HUES64 (cell line): ENCODE data around the gene ERC1.
A peak's percentile ranks its signal among the peaks of the same experiment; 100 is the strongest.

Experiments used
- H3K27ac ChIP-seq: 2 replicates; pipeline ENCODE4 v1.7.0; 2013; ENCODE audit warnings: low read depth, low read length, inconsistent platforms
- H3K27me3 ChIP-seq: 2 replicates; pipeline ENCODE4 v1.6.1; 2013; ENCODE audit warnings: mild to moderate bottlenecking, low read length; ENCODE audit not compliant: insufficient read depth
- H3K36me3 ChIP-seq: 2 replicates; pipeline ENCODE4 v1.6.1; 2013; ENCODE audit warnings: mild to moderate bottlenecking, low read length; ENCODE audit not compliant: insufficient read depth
- H3K4me1 ChIP-seq: 2 replicates; pipeline ENCODE4 v1.6.1; 2013; ENCODE audit warnings: mild to moderate bottlenecking, low read length, moderate library complexity; ENCODE audit not compliant: insufficient read depth
- H3K4me3 ChIP-seq: 2 replicates; pipeline ENCODE4 v1.5.1; 2013; ENCODE audit warnings: mild to moderate bottlenecking, low read length, moderate library complexity
- H3K9ac ChIP-seq: 2 replicates; pipeline ENCODE4 v1.6.1; 2013; ENCODE audit warnings: mild to moderate bottlenecking, low read depth, low read length
- H3K9me3 ChIP-seq: 2 replicates; pipeline ENCODE4 v1.6.1; 2013; ENCODE audit warnings: low read depth, low read length; ENCODE audit not compliant: insufficient read depth
- WGBS: fragments of 150-250, 120-280 bp; methylation state at CpG from one replicate; pipeline ENCODE4 v1.1.7; 2013; ENCODE audit warnings: missing lambda C conversion rate; 5-methylcytosine and 5-hydroxymethylcytosine counted together

ERC1 gene

DNA sequence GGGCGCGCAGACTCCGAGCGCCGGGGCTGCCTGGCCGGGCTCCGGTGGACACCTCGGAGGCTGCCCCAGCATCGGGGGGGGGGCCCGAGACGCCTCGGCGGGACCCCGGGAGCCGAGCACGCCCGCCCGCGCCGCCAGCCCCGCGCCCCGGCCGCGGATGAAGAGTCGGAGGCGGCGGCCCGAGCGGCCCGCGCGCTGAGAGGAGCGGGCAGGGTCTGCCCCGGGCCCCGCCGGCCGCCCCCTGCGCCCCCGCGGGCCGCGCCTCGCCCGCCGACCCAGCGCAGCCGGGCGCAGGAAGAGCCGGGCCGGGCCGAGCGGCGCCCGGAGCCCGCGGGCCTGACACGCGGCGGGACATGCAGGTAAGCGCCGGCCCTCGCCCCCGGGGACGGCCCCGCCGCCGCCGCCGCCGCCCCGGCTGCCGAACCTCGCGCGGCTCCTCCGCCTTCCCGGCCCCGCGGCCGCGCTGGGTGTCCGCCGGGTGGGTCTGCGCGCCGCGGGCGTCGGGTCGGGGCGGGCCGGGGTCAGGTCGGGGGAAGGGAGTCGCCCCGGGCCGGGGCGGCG is 539.6 kb downstream of the ERC1 start:
- peaks cover 87% of the 10 kb centered on the region for H3K27me3 ChIP-seq
- peak overlapping the region; percentile 50 for H3K4me3 ChIP-seq
- under 1% methylated on average over 99 of the region's 99 CpGs for WGBS
- no peaks in the 10 kb centered on the region for H3K9me3 ChIP-seq
- H3K36me3 ChIP-seq: no peaks in the 10 kb centered on the region
- H3K9ac ChIP-seq: no peak overlapping the region
- H3K4me1 ChIP-seq: no peaks in the 10 kb centered on the region
- no peak overlapping the region for H3K27ac ChIP-seq

DNA sequence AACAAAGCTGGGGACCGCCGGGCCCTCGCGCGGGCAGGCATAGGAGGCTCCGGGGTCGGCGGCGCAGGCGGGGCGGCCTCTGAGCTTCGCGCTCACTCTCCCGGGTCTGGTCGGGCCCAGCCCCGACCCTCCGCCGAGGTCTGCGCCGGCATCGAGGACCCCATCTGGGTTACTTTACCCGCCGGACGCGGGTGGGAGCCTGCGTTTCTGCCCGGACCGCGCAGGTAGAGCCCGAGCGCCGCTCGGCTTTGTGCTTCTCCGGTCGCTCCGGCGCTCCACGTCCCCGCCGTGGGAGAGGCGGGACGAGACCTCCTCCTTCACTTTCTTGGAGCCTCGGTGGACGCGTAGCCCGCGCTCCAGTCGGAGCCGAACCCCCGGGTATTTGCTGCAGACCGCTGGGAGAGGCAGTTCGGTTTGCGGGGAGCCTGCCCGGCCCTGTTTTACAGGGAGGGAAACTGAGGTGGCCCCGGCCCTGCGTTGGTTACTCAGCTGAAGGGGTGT is 540.2 kb downstream of the ERC1 start:
- Histone ChIP-seq H3K9me3 (no peaks in the 10 kb centered on the region), H3K9ac (peak overlapping the region; percentile 53), H3K4me1 (no peaks in the 10 kb centered on the region), H3K27me3 (peaks cover 93% of the 10 kb centered on the region), H3K36me3 (no peaks in the 10 kb centered on the region), H3K27ac (no peak overlapping the region), H3K4me3 (peak overlapping the region; percentile 50)
- 6% methylated on average over 56 of the region's 56 CpGs for WGBS

DNA sequence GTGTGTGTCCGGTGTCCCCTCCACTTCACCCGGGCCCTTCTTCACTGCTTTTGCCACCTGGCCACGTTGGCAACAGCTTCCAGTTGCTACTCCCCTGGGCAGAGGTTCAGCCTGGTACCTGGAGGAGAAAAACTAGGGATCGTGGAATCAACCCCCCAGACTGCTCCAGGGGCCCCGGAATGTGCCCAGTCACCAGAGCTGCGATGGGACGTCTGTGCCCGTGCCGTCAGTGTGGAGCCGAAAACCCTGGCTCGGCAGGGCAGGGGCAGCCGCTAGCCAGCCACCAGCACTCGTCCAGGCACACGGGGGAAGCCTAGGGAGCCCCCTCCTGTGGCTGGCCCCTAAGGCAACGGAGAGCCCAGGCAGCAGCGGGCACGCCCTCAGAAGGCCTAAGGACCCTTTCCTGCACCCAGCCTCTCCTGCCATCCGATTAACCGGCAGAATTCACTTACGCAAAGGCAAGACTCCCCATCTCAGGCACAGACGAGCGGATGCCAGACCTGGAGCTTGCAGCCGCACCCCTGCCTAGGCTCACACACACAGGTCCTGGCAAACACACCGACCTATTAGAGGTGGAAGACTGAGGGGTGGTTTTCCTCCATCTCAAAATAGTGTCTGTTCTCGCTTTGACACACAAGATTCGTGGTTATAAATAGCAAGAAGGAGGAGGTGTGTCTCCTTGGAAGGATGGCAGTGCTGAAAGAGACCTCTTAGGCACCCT is 540.8 kb downstream of the ERC1 start:
- Histone ChIP-seq H3K9ac (no peak overlapping the region), H3K4me3 (peak overlapping the region; percentile 50), H3K36me3 (no peaks in the 10 kb centered on the region), H3K4me1 (no peaks in the 10 kb centered on the region), H3K27ac (no peak overlapping the region), H3K9me3 (no peaks in the 10 kb centered on the region), H3K27me3 (peaks cover 89% of the 10 kb centered on the region)
- 73% methylated on average over 25 of the region's 26 CpGs for WGBS

DNA sequence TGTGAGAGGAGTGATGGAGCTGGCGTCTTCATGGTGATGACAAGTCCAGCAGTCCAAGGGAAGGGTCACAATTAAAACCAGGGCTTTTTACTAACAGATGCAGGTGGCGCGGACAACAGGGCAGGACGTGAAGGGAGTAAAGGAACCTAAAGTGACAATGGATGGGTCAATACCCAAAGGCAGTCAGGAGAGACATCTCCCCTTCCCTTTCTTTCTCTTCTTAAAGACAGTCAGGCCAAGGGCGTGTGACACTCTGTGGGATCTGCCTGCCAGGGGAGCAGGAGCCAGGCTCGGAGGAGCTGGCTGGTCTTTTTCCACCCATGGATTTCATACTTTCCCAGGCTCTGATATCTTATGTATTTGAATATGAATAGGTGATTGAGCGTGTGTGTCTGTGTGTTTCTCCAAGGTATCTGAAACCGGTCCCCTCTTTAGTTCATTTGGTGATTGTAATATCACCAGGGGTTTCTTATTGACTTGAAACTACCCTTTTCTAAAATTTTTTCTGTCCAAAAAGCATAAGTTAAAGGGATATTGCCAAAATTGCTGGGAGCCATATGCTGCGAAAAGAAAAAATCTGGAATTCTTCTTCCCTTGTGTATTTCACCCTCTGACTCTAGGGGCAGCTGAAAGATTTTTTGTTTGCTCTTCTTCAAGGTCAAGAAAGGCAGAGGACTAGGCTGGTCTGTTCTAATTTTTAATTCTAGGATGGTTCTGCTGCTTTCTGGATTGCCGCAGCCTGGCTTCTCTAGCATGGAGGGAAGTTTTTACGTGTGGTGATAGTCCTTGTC is 541.5 kb downstream of the ERC1 start:
- H3K27me3 ChIP-seq: peaks cover 89% of the 10 kb centered on the region
- 85% methylated on average over 11 of the region's 11 CpGs for WGBS
- H3K4me1 ChIP-seq: no peaks in the 10 kb centered on the region
- no peaks in the 10 kb centered on the region for H3K9me3 ChIP-seq
- H3K9ac ChIP-seq: no peak overlapping the region
- H3K36me3 ChIP-seq: no peaks in the 10 kb centered on the region
- H3K27ac ChIP-seq: no peak overlapping the region
- no peak overlapping the region for H3K4me3 ChIP-seq

DNA sequence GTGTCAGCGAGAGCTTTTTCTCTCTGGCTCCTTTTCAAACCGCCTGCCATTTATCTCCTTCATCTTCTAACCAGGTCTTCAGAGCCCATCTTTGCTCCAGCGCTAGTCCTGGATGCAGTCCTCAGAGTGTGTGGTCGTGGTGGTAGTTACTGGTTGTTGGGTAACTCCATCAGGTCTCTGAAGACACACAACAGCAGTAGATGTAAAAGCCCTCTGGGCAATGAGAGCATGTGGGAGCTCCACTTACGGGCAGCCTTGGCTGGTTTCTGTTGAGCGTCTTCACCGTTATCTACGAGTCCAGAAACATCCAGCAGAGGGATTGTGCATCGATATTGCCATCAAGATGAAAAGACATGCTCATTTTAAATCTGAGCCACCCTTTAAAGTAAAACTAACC is 542.2 kb downstream of the ERC1 start:
- H3K27me3 ChIP-seq: peaks cover 85% of the 10 kb centered on the region

DNA sequence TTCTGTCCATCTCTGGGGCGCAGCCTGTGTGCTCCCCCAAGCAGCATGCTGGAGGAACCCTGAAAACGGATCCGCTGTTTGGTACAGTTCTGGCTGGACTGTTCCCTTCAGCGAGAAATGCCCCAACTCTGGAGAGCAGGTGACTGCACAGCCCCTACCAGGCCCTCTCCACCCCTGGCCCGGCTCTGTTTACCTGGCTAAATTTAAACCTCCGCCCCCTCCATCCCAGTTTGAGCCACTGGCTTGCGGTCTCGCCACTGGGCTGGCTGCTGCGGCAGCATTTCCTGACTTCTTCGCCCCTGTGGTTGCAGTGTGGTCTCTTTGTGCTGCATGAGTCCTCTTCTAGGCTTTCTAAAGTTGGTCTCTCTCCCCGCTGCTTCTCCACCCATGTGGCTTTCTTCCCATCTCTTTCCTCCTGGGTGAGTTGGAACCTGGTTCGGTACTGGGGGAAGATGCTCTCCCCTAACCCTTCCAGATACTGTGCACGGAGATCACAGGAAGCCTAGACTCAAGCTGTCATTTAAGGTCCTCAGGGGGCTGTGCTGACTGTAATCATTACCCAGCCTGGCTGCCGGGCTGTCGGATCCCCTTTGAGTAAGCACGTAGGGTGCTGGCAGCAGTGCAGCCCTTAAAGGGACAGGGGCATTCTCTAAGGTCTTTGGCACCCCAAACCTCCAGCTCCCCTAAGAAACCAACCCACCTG is 542.7 kb downstream of the ERC1 start:
- H3K9ac ChIP-seq: no peak overlapping the region
- peaks cover 79% of the 10 kb centered on the region for H3K27me3 ChIP-seq
- no peaks in the 10 kb centered on the region for H3K9me3 ChIP-seq
- WGBS: 74% methylated on average over 15 of the region's 16 CpGs
- no peak overlapping the region for H3K27ac ChIP-seq
- no peaks in the 10 kb centered on the region for H3K36me3 ChIP-seq
- H3K4me1 ChIP-seq: no peaks in the 10 kb centered on the region
- no peak overlapping the region for H3K4me3 ChIP-seq

More for the DNA sequence above, 542.2 kb downstream of the ERC1 start:
- WGBS: 90% methylated on average over 9 of the region's 9 CpGs
- no peaks in the 10 kb centered on the region for H3K36me3 ChIP-seq
- H3K27ac ChIP-seq: no peak overlapping the region
- H3K9me3 ChIP-seq: no peaks in the 10 kb centered on the region
- no peaks in the 10 kb centered on the region for H3K4me1 ChIP-seq
- H3K9ac ChIP-seq: no peak overlapping the region
- H3K4me3 ChIP-seq: no peak overlapping the region

DNA sequence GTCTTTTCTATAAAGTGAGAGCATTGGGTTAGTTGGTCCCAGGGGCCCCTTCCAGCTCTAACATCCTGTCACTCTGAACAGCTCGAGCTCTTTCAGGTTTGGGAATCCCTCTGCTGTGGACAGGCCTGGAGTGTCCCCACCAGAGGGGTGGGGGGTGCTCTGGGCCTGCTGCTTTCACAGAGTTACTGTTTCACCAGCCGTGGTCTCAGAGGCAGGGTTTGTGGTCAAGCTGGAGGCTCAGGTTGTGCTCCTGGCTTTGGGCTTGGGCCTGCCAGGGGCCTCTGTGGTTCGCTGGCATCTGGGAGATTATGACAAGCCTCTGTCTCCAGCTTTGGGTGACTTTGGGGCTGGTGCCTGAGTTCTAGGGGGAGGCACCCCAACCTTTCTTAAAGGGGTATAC is 543.7 kb downstream of the ERC1 start:
- no peak overlapping the region for H3K4me3 ChIP-seq
- 94% methylated on average over 3 of the region's 3 CpGs for WGBS

DNA sequence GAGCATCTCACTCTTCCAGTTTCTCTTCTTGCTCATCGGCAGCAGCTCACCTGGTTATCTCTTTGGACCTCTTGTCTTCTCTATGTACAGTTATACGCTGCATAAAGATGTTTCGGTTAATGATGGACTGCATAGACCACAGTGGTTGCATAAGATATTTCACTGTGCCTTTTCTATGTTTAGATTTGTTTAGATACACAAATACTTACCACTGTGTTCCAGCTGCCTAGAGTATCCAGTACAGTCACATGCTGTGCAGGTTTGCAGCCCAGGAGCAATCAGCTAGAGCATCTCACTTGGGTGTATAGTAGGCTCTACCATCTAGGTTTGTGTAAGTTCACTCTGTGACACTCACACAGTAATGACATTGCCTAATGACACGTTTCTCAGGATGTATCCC is 545.8 kb downstream of the ERC1 start:
- no peak overlapping the region for H3K9ac ChIP-seq
- H3K27me3 ChIP-seq: peaks cover 68% of the 10 kb centered on the region
- no peak overlapping the region for H3K27ac ChIP-seq
- H3K4me1 ChIP-seq: no peaks in the 10 kb centered on the region
- WGBS: 96% methylated on average over 4 of the region's 4 CpGs
- no peaks in the 10 kb centered on the region for H3K36me3 ChIP-seq
- no peaks in the 10 kb centered on the region for H3K9me3 ChIP-seq
- H3K4me3 ChIP-seq: no peak overlapping the region

More for the DNA sequence above, 543.7 kb downstream of the ERC1 start:
- H3K27ac ChIP-seq: no peak overlapping the region
- H3K27me3 ChIP-seq: peaks cover 77% of the 10 kb centered on the region
- no peaks in the 10 kb centered on the region for H3K9me3 ChIP-seq
- H3K36me3 ChIP-seq: no peaks in the 10 kb centered on the region
- H3K4me1 ChIP-seq: no peaks in the 10 kb centered on the region
- H3K9ac ChIP-seq: no peak overlapping the region

DNA sequence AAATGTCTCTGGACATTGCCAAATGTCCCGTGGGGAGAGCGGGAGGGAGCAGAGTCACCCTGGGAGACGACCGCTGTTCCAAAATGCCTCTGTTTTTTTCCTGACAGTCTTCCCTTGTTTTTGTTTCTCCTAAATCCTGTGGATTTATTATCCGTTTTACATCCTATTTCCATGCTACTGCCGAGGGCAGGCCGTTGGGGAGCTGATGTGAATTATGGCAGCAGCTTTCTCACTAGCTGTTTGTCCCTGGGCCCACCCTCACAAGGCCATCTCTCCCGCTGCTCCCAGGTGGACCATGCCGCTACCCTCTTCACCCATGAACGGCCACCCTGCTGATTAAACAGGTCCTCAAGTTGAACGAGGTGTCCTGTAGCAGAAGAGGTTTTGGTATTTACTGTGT is 548.1 kb downstream of the ERC1 start:
- Histone ChIP-seq H3K9me3 (no peaks in the 10 kb centered on the region), H3K36me3 (no peaks in the 10 kb centered on the region)
- WGBS: 89% methylated on average over 11 of the region's 11 CpGs

DNA sequence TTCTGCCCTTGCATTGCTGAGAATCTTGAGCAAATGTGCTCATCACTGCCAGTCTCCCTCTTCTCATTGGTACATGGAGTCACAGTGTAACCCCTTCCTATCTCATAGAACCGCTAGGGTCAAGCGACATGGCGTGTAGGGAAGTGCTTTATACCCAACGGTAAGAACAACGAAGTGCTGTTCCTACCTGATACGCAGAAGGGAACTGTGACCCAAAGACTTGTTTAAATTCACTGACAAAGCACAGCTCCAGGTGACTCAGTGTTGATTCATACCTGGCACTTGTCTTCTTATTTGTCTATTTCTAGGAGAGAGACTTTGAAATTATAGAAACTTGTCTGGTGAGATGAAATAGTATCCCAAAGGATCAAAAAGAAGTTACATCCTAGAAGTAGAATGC is 549.7 kb downstream of the ERC1 start:
- no peaks in the 10 kb centered on the region for H3K36me3 ChIP-seq
- no peaks in the 10 kb centered on the region for H3K4me1 ChIP-seq
- H3K9ac ChIP-seq: no peak overlapping the region
- peaks cover 31% of the 10 kb centered on the region for H3K27me3 ChIP-seq
- 90% methylated on average over 6 of the region's 6 CpGs for WGBS
- H3K9me3 ChIP-seq: no peaks in the 10 kb centered on the region
- H3K27ac ChIP-seq: no peak overlapping the region
- H3K4me3 ChIP-seq: no peak overlapping the region

More for the DNA sequence above, 548.1 kb downstream of the ERC1 start:
- Histone ChIP-seq H3K27ac (no peak overlapping the region), H3K4me3 (no peak overlapping the region), H3K27me3 (peaks cover 45% of the 10 kb centered on the region), H3K9ac (no peak overlapping the region), H3K4me1 (no peaks in the 10 kb centered on the region)

DNA sequence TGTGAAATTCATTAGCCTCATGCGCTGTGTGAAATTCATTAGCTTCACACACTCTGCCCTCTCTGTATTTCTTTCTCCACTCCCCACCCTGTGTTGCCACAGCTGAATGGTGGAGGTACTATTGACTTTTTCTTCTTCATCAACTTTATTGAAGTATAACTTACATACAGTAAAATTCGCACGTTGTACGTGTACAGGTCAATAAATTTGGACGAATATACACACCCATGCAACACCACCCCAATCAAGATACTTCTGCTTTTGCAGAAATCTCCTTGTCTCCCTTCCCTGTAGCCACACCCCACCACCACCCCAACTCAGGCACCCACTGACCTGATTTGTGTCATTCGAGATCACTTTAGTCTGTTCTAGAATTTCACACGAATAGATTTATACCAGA is 551.6 kb downstream of the ERC1 start:
- Histone ChIP-seq H3K4me3 (no peak overlapping the region), H3K9ac (no peak overlapping the region), H3K27me3 (peaks cover 19% of the 10 kb centered on the region; the same call in 1 of the 2 replicates), H3K4me1 (no peaks in the 10 kb centered on the region), H3K9me3 (no peaks in the 10 kb centered on the region), H3K27ac (no peak overlapping the region), H3K36me3 (no peaks in the 10 kb centered on the region)
- 96% methylated on average over 6 of the region's 7 CpGs for WGBS
